Mesendoderm (in vitro differentiated cells): Measurements from ENCODE around the gene LRRC10B.

ENCODE experiments used
- DNase-seq: peaks from one replicate; pipeline ENCODE4 v3.0.0; 2013
- H2AK5ac ChIP-seq: 2 replicates; pipeline ENCODE4 v1.6.1; 2013; ENCODE audit warnings: low read length, inconsistent platforms
- H2BK120ac ChIP-seq: 2 replicates; pipeline ENCODE4 v1.6.1; 2013; ENCODE audit warnings: low read depth, mild to moderate bottlenecking, low read length, moderate library complexity, mixed read lengths
- H2BK15ac ChIP-seq: replicated peaks from 2 replicates; pipeline ENCODE4 v1.6.1; 2013; ENCODE audit warnings: low read depth, mild to moderate bottlenecking, moderate library complexity
- H2BK5ac ChIP-seq: 2 replicates; pipeline ENCODE4 v1.6.1; 2013; ENCODE audit warnings: low read length, inconsistent platforms
- H3K18ac ChIP-seq: 2 replicates; pipeline ENCODE4 v1.6.1; 2013; ENCODE audit warnings: mild to moderate bottlenecking, low read length, mixed read lengths
- H3K23ac ChIP-seq: one replicate; pipeline ENCODE4 v1.6.1; 2013; ENCODE audit warnings: low read length
- H3K27ac ChIP-seq: 2 replicates; pipeline ENCODE4 v1.5.1; 2013; ENCODE audit warnings: low read depth, mild to moderate bottlenecking, inconsistent platforms, low read length, moderate library complexity
- H3K27me3 ChIP-seq: 2 replicates; pipeline ENCODE4 v1.6.1; 2013; ENCODE audit warnings: low read length, control low read depth, mild to moderate bottlenecking, inconsistent platforms; ENCODE audit not compliant: insufficient read depth, poor library complexity
- H3K36me3 ChIP-seq: 2 replicates; pipeline ENCODE4 v1.6.1; 2013; ENCODE audit warnings: low read length, inconsistent platforms; ENCODE audit not compliant: control insufficient read depth, insufficient read depth
- H3K4ac ChIP-seq: one replicate; pipeline ENCODE4 v1.6.1; 2013; ENCODE audit warnings: low read depth, mild to moderate bottlenecking, low read length, moderate library complexity
- H3K4me1 ChIP-seq: 2 replicates; pipeline ENCODE4 v1.6.1; 2013; ENCODE audit warnings: low read depth, low read length, inconsistent platforms; ENCODE audit not compliant: control insufficient read depth
- H3K4me2 ChIP-seq: 2 replicates; pipeline ENCODE4 v1.6.1; 2013; ENCODE audit warnings: low read length
- H3K4me3 ChIP-seq: 2 replicates; pipeline ENCODE4 v1.5.1; 2013; ENCODE audit warnings: mild to moderate bottlenecking, low read length
- H3K56ac ChIP-seq: one replicate; pipeline ENCODE4 v1.6.1; 2013; ENCODE audit warnings: low read length
- H3K79me1 ChIP-seq: 2 replicates; pipeline ENCODE4 v1.6.1; 2013; ENCODE audit warnings: low read length, inconsistent platforms
- H3K79me2 ChIP-seq: 2 replicates; pipeline ENCODE4 v1.6.1; 2013; ENCODE audit warnings: mild to moderate bottlenecking, low read length; ENCODE audit not compliant: control insufficient read depth, insufficient read depth
- H3K9ac ChIP-seq: 2 replicates; pipeline ENCODE4 v1.6.1; 2013; ENCODE audit warnings: low read length, inconsistent platforms
- H4K5ac ChIP-seq: one replicate; pipeline ENCODE4 v1.6.1; 2013; ENCODE audit warnings: low read length
- H4K8ac ChIP-seq: one replicate; pipeline ENCODE4 v1.6.1; 2013; ENCODE audit warnings: low read depth, mild to moderate bottlenecking, control low read depth, low read length, moderate library complexity
- WGBS: extraction: QIAGEN DNeasy Blood & Tissue Kit; methylation state at CpG from one replicate; pipeline ENCODE4 v1.1.7; 2013; ENCODE audit warnings: low lambda C conversion rate, missing lambda C conversion rate; ENCODE audit not compliant: insufficient coverage; ENCODE audit errors: extremely low coverage; 5-methylcytosine and 5-hydroxymethylcytosine counted together

LRRC10B gene

DNA sequence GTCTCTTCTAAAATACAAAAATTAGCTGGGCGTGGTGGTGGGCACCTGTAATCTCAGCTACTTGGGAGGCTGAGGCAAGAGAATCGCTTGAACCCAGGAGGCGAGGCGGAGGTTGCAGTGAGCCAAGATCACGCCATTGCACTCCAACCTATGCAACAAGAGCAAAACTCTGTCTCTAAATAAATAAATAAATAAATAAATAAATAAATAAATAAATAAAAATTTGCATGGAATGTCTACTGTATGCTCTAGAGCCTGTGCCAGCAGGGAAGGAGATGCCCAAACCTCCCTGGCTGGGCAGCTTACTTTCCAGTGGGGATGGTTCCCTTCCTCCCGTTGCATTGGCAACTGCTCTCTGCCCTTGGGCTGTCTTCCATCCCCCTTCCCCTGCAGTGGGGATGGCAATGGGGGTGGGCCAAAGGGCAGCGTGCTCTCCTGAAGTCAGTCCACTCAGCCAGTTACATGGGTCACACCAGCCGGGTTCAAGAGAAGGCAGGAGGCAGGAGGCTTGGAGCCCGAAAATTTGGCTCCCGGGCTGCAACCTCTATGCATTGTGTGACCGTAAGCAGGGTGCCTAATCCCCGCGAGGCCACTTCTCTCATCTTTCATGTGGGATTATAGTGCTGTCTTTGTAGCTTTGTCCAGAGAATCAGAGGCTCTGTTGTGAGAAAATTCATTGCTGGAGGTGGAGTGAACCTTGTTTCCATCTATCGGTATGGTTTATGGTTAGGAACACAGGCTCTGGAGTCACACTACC is 1.4 kb upstream of the LRRC10B start:
- Histone ChIP-seq H3K18ac (no peak overlapping the region), H3K27ac (no peak overlapping the region), H3K9ac (no peak overlapping the region), H3K27me3 (no peaks in the 10 kb centered on the region), H3K36me3 (no peaks in the 10 kb centered on the region), H3K4me1 (no peaks in the 10 kb centered on the region), H3K56ac (no peak overlapping the region), H2AK5ac (no peak overlapping the region), H4K5ac (no peak overlapping the region), H3K4me2 (no peak overlapping the region), H2BK5ac (no peak overlapping the region), H3K4me3 (no peak overlapping the region), H3K23ac (no peak overlapping the region), H2BK120ac (no peak overlapping the region), H2BK15ac (no peak overlapping the region), H4K8ac (no peak overlapping the region), H3K79me2 (no peaks in the 10 kb centered on the region), H3K79me1 (no peaks in the 10 kb centered on the region), H3K4ac (no peak overlapping the region)
- DNase-seq = no peak
- no CpG with 5 or more reads among the region's 14 CpGs for WGBS

DNA sequence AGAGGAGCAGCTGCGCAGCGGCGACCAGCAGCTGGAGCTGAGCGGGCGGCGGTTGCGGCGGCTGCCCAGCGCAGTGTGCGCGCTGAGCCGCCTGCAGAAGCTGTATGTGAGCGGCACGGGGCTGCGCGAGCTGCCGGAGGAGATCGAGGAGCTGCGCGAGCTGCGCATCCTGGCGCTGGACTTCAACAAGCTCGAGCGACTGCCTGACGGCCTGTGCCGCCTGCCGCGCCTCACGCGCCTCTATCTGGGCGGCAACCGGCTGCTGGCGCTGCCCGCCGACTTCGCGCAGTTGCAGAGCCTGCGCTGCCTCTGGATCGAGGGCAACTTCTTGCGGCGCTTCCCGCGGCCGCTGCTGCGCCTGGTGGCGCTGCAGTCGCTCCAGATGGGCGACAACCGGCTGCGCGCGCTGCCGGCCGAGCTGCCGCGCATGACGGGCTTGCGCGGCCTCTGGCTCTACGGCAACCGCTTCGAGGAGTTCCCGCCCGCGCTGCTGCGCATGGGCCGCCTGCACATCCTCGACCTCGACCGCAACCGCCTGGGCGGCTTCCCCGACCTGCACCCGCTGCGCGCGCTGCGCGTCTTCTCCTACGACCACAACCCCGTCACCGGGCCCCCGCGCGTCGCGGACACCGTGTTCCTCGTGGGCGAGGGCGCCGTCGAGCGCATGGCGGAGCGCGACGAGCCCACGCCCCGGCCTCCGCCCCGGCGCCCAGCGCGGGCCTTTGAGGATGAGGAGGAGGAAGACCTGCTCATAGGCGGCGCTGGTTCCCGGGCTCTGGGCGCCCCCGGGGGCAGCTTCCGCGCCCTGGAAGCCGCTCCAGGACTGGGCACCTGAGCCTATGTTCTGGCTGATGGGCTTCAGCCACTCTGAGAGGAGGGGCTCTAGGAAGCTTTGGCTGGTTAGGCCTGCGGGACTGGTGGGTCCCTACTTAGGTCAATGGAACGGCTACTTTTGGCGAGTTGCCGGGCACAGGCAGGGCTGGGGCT is 787 bp downstream of the LRRC10B start:
- Histone ChIP-seq H3K23ac (no peak overlapping the region), H2BK5ac (no peak overlapping the region), H3K27ac (no peak overlapping the region), H2BK15ac (no peak overlapping the region), H3K4me1 (peaks cover 2% of the 10 kb centered on the region), H3K4ac (no peak overlapping the region), H4K5ac (no peak overlapping the region), H3K79me1 (no peaks in the 10 kb centered on the region), H3K4me3 (no peak overlapping the region), H3K4me2 (peak overlapping the region; percentile 61), H3K27me3 (no peaks in the 10 kb centered on the region), H3K56ac (peak overlapping the region; percentile 69), H2AK5ac (no peak overlapping the region), H3K18ac (no peak overlapping the region), H2BK120ac (no peak overlapping the region), H4K8ac (no peak overlapping the region), H3K79me2 (no peaks in the 10 kb centered on the region), H3K9ac (peak overlapping the region; percentile 37), H3K36me3 (no peaks in the 10 kb centered on the region)
- DNase-seq = peak; percentile 97
- no CpG with 5 or more reads among the region's 117 CpGs for WGBS

DNA sequence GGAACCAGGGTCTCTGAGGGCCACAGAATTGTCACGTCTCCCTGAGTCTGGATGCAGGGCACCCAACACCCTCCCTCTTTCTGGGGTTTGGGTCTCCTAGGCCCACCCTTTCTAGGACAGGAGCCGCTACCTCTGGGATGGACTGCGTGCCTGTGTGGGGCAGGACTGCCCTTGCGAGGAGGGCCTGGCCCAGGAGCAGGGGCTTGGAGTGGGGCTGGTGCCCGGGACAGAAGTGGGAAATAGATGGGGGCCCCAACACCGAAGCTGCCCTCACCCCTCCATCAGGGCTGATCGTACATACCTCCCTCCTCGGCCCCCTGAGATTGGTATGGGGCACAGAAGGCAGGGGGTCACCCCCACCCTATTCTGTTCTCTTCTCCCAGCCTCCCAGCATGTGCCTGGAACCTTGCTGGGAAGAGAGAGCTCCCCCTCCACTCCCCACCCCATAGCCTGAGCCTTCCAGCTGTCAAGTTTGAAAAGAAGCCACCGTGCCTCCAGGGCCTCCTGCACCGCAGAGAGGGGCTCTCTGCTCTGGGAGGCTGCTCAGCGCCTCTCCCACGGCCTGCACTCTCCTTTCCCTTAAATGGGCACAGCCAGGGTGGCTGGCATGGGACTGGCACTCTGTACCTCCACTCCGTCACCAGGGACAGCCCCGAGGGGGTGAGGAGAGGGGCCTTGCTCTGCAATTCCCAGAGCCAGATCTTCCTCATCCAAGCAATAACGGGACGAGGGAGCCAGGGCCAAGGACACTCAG is 1.8 kb downstream of the LRRC10B start:
- no peak overlapping the region for H2BK5ac ChIP-seq
- no peak overlapping the region for H4K8ac ChIP-seq
- no peak overlapping the region for H2AK5ac ChIP-seq
- no peaks in the 10 kb centered on the region for H3K79me1 ChIP-seq
- H3K27me3 ChIP-seq = no peaks in the 10 kb centered on the region
- no peak for DNase-seq
- WGBS = no CpG with 5 or more reads among the region's 16 CpGs
- H3K4ac ChIP-seq = no peak overlapping the region
- no peak overlapping the region for H3K23ac ChIP-seq
- H3K4me2 ChIP-seq = no peak overlapping the region
- H3K36me3 ChIP-seq = no peaks in the 10 kb centered on the region
- no peak overlapping the region for H4K5ac ChIP-seq
- no peak overlapping the region for H2BK120ac ChIP-seq
- no peaks in the 10 kb centered on the region for H3K79me2 ChIP-seq
- peaks cover 2% of the 10 kb centered on the region for H3K4me1 ChIP-seq
- no peak overlapping the region for H2BK15ac ChIP-seq
- H3K9ac ChIP-seq = no peak overlapping the region
- no peak overlapping the region for H3K27ac ChIP-seq
- H3K18ac ChIP-seq = no peak overlapping the region
- no peak overlapping the region for H3K56ac ChIP-seq
- H3K4me3 ChIP-seq = no peak overlapping the region

DNA sequence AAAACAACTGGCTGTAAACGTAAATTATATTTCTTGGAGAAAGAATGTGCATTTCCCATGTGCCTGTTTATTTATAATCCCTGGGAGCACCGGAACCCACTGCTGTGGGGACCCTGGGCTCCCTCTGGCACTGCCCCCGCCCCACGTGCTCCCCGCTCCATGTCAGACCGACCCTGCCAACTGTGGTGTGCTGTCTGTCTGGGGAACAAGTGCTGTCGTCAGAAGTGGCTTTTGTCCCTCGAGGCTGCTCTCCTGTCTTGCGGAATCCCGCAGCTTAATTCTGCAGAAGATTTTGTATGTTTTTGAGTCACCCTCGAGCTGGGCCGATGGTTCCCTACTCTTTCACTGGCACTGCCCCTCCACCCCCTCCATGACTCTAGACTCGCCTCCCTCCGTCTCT is 2.4 kb downstream of the LRRC10B start:
- H3K36me3 ChIP-seq = no peaks in the 10 kb centered on the region
- no peak overlapping the region for H3K18ac ChIP-seq
- no peak overlapping the region for H2BK5ac ChIP-seq
- H3K27ac ChIP-seq = no peak overlapping the region
- H2AK5ac ChIP-seq = no peak overlapping the region
- peaks cover 2% of the 10 kb centered on the region for H3K4me1 ChIP-seq
- H3K56ac ChIP-seq = no peak overlapping the region
- no peaks in the 10 kb centered on the region for H3K27me3 ChIP-seq
- H3K4me2 ChIP-seq = no peak overlapping the region
- H2BK120ac ChIP-seq = no peak overlapping the region
- no peak overlapping the region for H3K4ac ChIP-seq
- no peak overlapping the region for H4K5ac ChIP-seq
- H4K8ac ChIP-seq = no peak overlapping the region
- H3K4me3 ChIP-seq = no peak overlapping the region
- no peaks in the 10 kb centered on the region for H3K79me2 ChIP-seq
- no peak overlapping the region for H3K9ac ChIP-seq
- no peaks in the 10 kb centered on the region for H3K79me1 ChIP-seq
- no peak for DNase-seq
- H2BK15ac ChIP-seq = no peak overlapping the region
- H3K23ac ChIP-seq = no peak overlapping the region
- WGBS = no CpG with 5 or more reads among the region's 14 CpGs

DNA sequence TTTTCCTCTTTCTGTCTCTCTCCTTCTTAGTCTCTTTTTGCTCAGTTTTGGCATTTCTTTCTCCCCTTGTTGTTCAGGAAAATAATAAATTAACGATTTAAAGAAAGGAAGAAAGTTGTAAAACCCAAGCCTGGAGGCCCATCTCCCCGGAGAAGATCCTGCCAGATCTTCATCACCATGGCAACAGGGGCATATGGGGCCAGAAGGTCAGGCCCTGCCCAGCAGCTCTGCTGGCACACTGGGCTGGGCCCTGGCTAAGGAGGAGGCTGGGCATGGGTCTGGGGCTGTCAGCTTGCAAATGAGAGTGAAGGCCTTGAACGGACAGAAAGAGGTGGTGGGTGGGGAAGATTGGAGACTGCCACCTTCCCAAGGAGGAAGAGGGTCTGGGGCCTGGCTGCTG is 2.8 kb downstream of the LRRC10B start:
- Histone ChIP-seq H3K79me2 (no peaks in the 10 kb centered on the region), H3K79me1 (no peaks in the 10 kb centered on the region), H2AK5ac (no peak overlapping the region), H3K9ac (no peak overlapping the region), H3K56ac (no peak overlapping the region), H3K27ac (no peak overlapping the region), H3K4me3 (no peak overlapping the region), H3K27me3 (no peaks in the 10 kb centered on the region), H3K4ac (no peak overlapping the region), H3K4me1 (peaks cover 2% of the 10 kb centered on the region), H3K36me3 (no peaks in the 10 kb centered on the region), H3K23ac (no peak overlapping the region), H4K5ac (no peak overlapping the region), H2BK120ac (no peak overlapping the region), H2BK5ac (no peak overlapping the region), H2BK15ac (no peak overlapping the region), H3K4me2 (no peak overlapping the region), H3K18ac (no peak overlapping the region), H4K8ac (no peak overlapping the region)
- WGBS = no CpG with 5 or more reads among the region's 3 CpGs
- no peak for DNase-seq
